PC-9 (cell line): ENCODE results near the gene ANKRD17.

Experiments
- EZH2 ChIP-seq: fragments of 200-600 bp; sonication (generic); IDR thresholded peaks from 2 replicates; pipeline ENCODE4 v1.8.0; 2017; ENCODE audit warnings: antibody characterized with exemption, low read depth
- TF ChIP-seq, protein P1 (sequence below): fragments of 200-600 bp; sonication (generic); conservative IDR thresholded peaks from 2 replicates; pipeline ENCODE4 v1.6.1; 2017; ENCODE audit warnings: mixed run types, antibody characterized with exemption, mild to moderate bottlenecking, moderate library complexity

DNA sequence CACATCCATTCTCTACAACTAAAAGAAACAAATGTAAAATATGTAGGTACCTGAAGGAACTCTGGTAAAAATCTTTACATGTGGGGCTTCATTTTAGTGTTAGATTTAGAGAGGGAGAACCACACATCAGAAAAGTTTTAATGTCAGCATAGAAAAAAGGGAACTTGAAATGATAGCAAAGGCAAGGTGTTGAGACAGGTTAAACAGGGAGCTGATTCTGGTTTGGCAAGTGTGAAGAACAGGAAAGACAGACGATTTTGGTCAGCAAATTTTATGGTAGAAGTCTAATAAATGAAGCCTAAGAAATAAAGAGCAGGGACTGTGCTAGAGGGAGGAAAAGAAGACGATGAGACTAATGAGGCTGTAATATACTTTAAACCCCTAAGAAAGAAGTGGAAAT, 121.5 kb downstream of the ANKRD17 start:
- TF ChIP-seq, protein P1, sequence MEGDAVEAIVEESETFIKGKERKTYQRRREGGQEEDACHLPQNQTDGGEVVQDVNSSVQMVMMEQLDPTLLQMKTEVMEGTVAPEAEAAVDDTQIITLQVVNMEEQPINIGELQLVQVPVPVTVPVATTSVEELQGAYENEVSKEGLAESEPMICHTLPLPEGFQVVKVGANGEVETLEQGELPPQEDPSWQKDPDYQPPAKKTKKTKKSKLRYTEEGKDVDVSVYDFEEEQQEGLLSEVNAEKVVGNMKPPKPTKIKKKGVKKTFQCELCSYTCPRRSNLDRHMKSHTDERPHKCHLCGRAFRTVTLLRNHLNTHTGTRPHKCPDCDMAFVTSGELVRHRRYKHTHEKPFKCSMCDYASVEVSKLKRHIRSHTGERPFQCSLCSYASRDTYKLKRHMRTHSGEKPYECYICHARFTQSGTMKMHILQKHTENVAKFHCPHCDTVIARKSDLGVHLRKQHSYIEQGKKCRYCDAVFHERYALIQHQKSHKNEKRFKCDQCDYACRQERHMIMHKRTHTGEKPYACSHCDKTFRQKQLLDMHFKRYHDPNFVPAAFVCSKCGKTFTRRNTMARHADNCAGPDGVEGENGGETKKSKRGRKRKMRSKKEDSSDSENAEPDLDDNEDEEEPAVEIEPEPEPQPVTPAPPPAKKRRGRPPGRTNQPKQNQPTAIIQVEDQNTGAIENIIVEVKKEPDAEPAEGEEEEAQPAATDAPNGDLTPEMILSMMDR = no peak
- no peak for TF ChIP-seq EZH2
